Measurements from ENCODE around the gene CHPF2. TPM values are rescaled to one million over a fixed set of nuclear protein-coding genes. Genes with fewer than 3 reads are reported as not detected.

Gene CHPF2
- total and polyA plus RNA-seq, 2 experiments from 2014 or later, result 4.8 to 26.1 TPM

- H4K20me1 ChIP-seq (replicated peaks; ENCODE audit: insufficient read depth), result no peaks in the 10 kb centered on the region
- no peaks in the 10 kb centered on the region for H3K9me2 ChIP-seq (ENCODE audit: insufficient read depth)
- no peaks in the 10 kb centered on the region for H3F3A ChIP-seq (replicated peaks; ENCODE audit: low read depth)
- H3K4me3 ChIP-seq, result no peak overlapping the region
- no peaks in the 10 kb centered on the region for H3K36me3 ChIP-seq (ENCODE audit: insufficient read depth)
- Mint-ChIP-seq H3K9me3 (no peaks in the 10 kb centered on the region), H3K27me3 (ENCODE audit: insufficient read depth, low read depth, poor library complexity) (peaks cover 3% of the 10 kb centered on the region), H3K27ac (no peak overlapping the region), H3K4me3 (no peak overlapping the region), H3K36me3 (ENCODE audit: low read depth) (no peaks in the 10 kb centered on the region), H3K4me1 (no peaks in the 10 kb centered on the region)
- no peaks in the 10 kb centered on the region for H3K79me2 ChIP-seq (replicated peaks; ENCODE audit: insufficient read depth)
- H3K27me3 ChIP-seq (ENCODE audit: insufficient read depth), result no peaks in the 10 kb centered on the region
- H3K27ac ChIP-seq (ENCODE audit: low read depth), result no peak overlapping the region
- no peak overlapping the region for H3K4me2 ChIP-seq
- TF ChIP-seq EZH2 (IDR thresholded peaks at IDR 0.05; ENCODE audit: low read depth, unreplicated experiment) (no peak), ETS1 (IDR thresholded peaks at IDR 0.05) (no peak), STAT1 (IDR thresholded peaks at IDR 0.05; ENCODE audit: unreplicated experiment) (no peak), ZNF331 (CRISPR knock-in tag; IDR thresholded peaks at IDR 0.05; ENCODE audit: low read depth) (no peak), ZNF462 (CRISPR knock-in tag; IDR thresholded peaks at IDR 0.05) (no peak), ZNF114 (CRISPR knock-in tag; IDR thresholded peaks at IDR 0.05) (no peak), JUNB (IDR thresholded peaks at IDR 0.05; ENCODE audit: unreplicated experiment) (no peak), POLR2AphosphoS5 (IDR thresholded peaks at IDR 0.05; ENCODE audit: low read depth) (no peak), EZH2phosphoT487 (IDR thresholded peaks at IDR 0.05; ENCODE audit: unreplicated experiment) (no peak), NANOG (IDR thresholded peaks at IDR 0.05; ENCODE audit: borderline replicate concordance) (no peak), REST (IDR thresholded peaks at IDR 0.05; ENCODE audit: unreplicated experiment) (no peak), CREB1 (CRISPR knock-in tag; IDR thresholded peaks at IDR 0.05; ENCODE audit: low read depth) (no peak), CTCF (conservative IDR thresholded peaks at IDR 0.05; ENCODE audit: low read depth in 2 of 2) (no peak)
- DNase-seq (ENCODE audit: low spot score) (no peak), ATAC-seq (no peak)
- H2AFZ ChIP-seq, result no peak overlapping the region
- no peaks in the 10 kb centered on the region for H3K4me1 ChIP-seq (ENCODE audit: insufficient read depth)
These were observed 44.1 kb upstream of the CHPF2 start for GRCh38 chr7:151188252-151188542.

Data from GM23338 (cell line).